GM19328 (cell line): ENCODE measurements around the gene NUDT5.
"Not testable (repeated sequence)": the region's sequence is repeated elsewhere in the genome, so short reads cannot be mapped to it uniquely, and the experiment has no call there.

ENCODE experiments used
- ATAC-seq: cut with Tn5 transposase; IDR thresholded peaks from one replicate; pipeline ENCODE4 v1.9.1; 2021; ENCODE audit warnings: mild to moderate bottlenecking, moderate library complexity; ENCODE audit not compliant: unreplicated experiment

Gene NUDT5

DNA sequence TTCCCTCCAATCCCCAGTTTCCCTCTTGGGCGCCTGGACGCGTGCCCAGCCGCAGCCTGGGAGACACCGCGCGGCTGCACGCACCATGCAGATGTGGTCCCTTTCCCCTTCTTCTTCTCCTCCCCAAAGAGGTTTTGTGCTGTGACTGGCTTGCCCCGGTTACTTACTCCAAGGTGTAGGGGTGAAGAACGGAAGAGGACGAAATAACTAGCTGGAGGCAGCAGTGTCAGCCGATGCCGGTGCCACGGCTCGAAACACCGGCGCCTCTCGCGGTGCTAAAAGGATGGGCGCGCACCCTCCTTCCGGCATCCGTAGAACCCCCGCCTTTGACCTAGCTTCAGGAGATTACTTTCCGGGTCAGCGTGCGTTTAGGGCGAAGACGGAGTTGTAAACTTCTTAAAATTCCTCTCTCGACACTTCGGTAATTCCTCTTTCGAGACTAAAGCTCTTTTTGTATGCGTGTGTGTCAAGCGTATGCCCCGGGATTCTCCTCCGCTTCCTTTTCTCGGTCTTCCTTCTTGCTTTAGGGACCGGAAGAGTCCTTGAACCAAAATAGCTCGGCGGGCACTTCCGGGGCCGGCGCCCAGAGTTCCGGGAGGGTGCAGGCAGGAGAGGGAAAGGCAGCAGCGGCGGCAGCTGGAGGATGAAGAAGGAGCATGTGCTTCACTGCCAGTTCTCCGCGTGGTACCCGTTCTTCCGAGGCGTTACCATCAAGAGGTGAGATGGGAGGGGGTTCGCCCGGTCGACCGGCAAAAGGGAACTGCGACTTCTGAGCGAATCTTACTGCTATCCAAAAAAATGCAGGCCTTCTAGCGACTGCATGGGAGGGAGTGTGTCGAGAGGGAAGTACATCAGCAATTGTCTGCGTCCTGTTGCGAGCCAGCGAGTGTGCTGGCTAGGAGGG lies at the start of gene NUDT5, which contains the start of gene CDC123:
NUDT5 (minus strand) TSS at position 289 of the 904 bp plus-strand sequence. CDS start 9,600 bp downstream, outside the sequence.
CDC123 (plus strand) TSS at position 586 of the 904 bp plus-strand sequence; CDS start at position 644, 58 bp downstream.
- peak; percentile 87 for ATAC-seq

DNA sequence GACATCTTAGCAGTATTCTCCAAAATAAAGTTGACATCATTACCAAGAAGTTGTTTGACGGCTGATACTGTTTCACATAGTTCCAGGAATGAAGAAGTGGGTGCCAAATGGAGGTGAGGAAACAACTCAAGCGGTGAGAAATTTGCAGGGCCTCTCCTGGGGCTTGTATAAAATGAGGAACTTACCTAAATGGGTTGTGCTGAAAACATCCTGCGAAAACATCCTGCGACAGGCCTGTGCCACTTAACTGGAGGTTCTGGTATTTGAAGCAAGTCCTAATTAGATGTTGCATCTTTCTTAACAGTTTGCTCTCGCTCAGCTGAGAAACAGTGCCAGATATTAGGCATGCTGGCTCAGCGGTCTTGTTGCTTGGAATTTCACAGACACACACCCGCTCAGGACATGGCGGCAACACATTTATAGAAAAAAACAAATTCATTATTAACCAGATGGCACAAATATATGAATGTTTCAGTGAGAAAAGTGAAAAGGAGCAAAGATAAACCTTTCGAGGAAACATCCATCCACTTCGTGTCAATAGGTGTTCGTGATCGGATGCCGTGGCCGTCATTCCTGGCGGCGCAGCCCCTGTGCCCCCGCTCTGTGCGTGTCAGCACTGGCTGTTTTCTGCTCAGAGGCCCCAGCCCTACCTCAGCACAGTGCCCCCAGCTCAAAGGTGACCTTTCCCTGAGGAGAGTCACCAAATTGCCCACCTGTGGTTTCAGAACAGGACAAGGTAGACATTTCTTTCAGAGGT lies 48.4 kb upstream of the NUDT5 start:
- ATAC-seq: no peak

GRCh38 chr10:12241810-12242529 lies 46.3 kb upstream of the NUDT5 start:
- ATAC-seq: no peak

GRCh38 chr10:12238821-12239220 lies 43.1 kb upstream of the NUDT5 start:
- ATAC-seq: no peak

DNA sequence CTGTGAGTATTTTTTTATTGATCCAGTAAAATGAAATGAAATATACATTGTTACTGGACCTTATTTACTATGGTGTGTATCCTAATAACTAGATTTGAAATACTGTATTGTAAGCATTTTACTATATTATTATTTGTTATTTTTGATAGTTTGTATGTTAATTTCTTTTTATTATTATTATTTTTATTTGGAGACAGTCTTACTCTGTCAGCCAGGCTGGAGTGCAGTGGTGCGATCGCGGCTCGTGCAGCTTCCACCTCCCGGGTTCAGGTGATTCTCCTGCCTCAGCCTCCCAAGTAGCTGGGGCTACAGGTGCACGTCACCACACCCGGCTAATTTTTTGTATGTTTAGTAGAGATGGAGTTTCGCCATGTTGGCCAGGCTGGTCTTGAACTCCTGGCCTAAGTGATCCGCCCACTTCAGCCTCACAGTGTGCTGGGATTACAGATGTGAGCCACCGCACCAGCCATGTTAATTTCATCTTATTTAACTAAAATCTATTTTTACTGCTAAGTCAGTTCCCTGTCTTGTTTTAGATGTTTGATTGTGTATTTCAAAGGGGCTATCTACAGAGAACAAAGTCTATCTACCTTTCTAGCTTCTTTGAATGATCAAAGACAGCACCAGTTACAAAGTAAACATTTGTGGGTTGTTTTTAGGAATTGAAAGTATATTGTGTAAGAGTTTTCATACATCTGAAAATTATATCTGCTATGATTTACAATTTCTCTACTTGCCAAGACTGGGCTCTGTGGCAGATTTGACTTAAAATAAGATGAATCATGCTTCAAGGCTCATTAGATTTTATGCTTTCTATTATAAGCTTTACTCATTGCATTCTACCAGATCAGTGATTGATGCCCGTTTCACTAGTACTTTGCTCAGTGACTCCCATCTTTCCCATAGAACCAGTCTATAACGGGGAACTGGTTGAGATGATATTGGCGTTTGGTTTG lies 41.9 kb upstream of the NUDT5 start:
- ATAC-seq: no peak

DNA sequence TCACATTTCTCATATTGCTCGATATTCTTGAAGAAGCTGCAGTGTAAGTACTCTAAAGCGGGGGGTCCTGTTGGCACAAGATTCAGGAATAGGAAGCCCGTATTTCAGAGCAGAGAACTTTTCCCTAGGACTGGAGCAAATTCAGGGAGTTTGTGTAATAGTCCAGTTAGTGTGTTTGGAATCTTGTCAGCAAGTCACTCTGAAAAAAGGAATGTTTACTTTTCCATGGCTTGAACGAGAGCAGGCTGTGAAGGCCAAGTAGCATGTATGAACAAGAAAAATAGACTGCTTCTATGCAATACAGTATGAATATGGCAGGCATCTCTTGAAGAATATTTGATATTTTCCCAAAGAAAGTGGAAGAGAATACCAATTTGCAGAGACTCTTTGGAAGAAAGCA lies 40.1 kb upstream of the NUDT5 start:
- ATAC-seq: no peak

DNA sequence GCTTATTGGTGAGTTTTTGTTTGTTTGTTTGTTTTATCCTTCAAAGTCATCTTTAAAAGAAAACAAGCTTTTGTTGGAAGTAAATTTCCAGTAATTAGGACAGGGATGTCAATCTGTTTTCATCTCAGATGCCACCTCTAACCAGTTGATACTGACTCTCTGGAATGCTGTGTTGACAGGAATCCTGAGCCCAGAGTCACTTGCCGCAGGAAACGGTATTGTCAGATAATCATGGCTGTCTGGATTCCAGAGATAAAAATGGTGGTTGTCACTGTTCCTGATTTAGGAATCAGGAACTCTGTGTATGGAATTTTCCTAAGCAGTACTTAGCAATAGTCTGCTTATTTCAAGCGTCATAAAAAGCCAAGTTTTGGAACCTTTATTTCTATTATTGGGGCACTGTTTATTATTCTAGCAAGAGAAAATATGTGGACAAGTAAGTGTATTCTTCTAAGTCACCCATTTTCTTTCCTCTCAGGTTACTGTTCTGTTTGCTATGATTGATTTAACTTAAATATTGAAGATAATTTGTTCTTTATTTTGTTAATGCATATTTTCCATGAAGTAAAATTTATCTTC lies 39.5 kb upstream of the NUDT5 start:
- ATAC-seq: no peak

DNA sequence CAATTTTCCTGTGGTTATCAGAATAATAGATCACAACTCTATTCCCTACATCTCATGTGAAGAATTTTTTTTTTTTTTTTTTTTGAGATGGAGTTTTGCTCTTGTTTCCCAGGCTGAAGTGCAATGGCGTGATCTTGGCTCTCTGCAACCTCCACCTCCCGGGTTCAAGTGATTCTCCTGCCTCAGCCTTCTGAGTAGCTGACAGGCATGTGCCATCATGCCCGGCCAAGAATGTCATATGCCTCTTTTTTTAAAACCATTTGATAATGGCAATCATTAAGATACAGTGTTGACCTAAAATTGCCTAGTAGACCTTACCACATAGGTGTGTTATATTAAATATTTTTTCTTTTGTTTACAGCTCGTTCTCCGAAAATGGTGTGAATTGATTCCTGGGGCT lies 39.0 kb upstream of the NUDT5 start:
- ATAC-seq: not testable (repeated sequence)

DNA sequence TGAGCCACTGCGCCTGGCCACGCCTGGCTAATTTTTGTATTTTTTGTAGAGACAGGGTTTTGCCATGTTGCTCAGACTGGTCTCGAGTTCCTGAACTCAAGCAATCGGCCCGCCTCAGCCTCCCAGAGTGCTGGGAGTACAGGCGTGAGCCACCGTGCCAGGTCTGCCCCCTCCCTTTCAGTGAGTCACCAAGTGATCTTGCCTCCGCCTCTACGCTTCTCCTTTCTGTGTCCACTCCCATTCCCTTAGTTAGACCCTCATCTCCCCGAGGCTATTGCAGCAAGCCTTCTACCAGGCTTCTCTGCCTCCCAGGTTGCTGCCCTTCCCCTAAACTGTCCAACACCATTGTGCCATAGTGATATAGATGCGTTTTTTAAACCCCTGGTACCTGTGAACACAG lies 33.2 kb upstream of the NUDT5 start:
- no peak for ATAC-seq

DNA sequence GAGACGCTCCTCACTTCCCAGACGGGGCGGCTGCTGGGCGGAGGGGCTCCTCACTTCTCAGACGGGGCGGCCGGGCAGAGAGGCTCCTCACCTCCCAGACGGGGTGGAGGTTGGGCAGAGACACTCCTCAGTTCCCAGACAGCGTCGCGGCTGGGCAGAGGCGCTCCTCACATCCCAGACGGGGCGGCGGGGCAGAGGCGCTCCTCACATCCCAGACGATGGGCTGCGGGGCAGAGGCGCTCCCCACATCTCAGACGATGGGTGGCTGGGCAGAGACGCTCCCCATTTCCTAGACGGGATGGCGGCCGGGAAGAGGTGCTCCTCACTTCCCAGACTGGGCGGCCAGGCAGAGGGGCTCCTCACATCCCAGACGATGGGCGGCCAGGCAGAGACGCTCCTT lies 30.7 kb upstream of the NUDT5 start:
- not testable (repeated sequence) for ATAC-seq

DNA sequence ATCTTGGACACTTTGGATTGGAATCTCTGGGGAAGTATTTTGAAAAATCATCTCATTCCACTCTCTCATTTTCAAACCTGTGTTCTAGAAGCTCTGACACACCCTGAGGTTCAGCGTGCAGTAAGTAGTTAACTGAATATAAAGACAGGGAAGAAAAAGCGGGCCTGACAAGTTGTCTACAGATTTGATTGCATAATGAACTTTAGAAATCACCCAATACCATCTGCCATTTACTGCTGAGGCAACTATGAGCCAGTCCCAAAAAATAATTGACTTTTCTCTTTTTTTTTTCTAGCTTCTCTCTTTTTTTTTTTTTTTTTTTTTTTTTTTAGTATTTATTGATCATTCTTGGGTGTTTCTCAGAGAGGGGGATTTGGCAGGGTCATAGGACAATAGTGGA lies 29.8 kb upstream of the NUDT5 start:
- ATAC-seq: no peak

DNA sequence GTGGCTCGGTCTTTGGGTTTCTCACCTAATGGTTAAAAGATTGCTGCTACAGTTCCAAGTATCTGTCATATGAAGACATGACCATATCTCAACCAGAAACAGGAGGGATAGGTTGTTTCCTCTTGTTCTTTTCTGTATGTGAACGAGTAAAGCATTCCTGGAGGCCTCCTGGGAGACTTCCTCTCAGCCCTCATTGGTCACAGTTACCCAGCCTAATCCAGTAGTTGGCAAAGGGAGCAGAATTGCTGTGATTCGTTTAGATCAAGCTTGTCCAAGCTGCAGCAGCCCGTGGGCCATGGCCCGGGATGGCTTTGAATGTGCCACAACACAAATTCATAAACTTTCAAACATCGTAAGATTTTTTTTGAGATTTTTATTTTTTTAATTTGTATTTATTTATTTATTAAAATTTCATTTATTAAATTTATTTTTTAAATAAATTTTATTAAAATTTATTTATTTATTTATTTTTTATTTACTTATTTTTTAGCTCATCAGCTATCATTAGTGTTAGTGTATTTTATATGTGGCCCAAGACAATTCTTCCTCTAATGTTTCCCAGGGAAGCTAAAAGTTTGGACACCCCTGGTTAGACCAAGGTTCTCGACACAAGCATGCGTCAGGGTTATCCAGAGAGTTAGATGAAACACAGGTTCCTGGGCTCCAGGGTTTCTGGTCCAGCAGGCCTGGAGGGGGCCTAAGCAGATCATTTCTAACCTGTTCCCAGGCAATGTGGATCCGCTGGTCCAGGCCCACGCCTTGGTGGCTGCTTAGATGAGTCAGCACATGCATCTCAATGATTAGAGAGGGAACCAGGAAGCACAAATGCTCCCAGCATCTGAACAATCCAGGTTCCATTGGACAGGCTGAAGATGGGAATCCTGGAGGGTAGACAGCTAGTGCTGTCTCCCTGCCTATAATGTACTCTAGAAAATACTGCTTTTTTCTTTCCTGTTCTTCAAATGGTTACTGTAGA lies 25.9 kb upstream of the NUDT5 start:
- no peak for ATAC-seq

- no peak for ATAC-seq
These were observed 23.3 kb upstream of the NUDT5 start for GRCh38 chr10:12218991-12219390.

- ATAC-seq: no peak
These were observed 19.1 kb upstream of the NUDT5 start for GRCh38 chr10:12214763-12215218.

DNA sequence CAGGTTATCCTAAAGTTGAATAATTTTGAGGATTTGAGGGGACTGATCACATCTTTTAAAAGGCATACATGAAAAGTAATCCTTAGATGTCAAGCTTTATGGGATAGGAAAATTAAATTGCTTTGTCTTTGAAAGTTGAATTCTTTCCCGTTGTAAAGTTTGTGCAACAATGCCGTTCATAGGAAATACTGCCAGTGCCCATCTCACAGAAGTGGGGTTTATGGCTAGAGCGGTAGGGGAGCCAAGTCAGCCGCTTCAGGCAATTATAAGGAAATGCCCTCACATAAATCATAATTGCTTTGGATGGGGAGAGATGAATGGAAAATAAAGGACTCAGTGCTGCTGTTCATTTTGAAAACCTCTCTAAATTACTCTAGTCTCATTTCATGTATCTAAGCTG lies 18.4 kb upstream of the NUDT5 start:
- no peak for ATAC-seq

DNA sequence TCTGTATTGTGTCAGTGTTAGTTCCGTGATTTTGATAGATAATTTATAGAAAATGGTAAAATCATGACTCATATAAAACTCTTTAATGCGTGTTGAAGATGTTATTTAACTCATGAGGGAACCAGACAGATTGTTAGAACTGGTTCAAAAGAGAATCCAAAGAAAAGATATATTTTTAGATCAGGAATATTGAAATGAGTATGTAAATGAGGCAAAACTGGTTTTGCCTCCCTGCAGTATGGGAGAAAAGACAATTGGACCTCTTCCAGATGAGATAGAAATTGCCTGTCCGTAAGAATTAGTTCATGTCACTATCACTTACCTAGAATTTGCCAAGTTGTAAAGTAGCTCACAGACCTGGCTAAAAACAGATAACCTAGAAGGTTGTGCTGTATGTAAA lies 17.9 kb upstream of the NUDT5 start:
- no peak for ATAC-seq

- ATAC-seq: no peak
These were observed 16.8 kb upstream of the NUDT5 start for GRCh38 chr10:12212454-12212853.

DNA sequence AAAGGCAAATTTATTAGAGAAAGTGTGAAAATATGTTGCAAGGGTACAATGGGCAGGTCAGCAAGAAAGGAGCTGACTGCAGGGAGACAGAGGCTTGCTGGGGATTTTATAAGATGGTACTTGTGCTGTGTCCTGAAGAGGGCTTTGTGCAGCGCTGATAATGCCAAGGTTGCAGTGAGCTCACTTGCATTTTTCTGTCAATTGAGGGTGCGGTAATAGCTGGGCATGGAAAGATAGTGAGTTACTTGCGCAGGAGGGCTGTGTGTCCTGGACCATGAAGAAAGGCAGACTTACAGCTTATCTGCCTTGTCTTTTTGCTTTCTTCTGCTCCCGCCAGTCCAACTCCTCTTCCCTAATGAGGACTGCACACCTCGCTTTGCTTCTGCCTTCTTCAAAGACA lies 12.8 kb upstream of the NUDT5 start:
- ATAC-seq: no peak
